OCI-LY7 (cell line): ENCODE results near the gene CHRNA3. TPM values are rescaled to one million over a fixed set of nuclear protein-coding genes. Genes with fewer than 3 reads are reported as not detected.

ENCODE experiments used
- BruUV-seq: library from RNA; stranded (reverse); fragments of 400-500 nt; replicated peaks from 2 replicates; lab custom pipeline; 2021; lab: Mats Ljungman, UMichigan
- CTCF ChIA-PET: fragments of 300-600 bp; sonication (Branson Sonifier 250); formaldehyde crosslinking; loops from one replicate; lab custom pipeline; 2022; ENCODE audit warnings: antibody characterized with exemption; ENCODE audit not compliant: unreplicated experiment; lab: Charles Lee
- POLR2A ChIA-PET: fragments of 300-600 bp; sonication (Branson Sonifier 250); formaldehyde crosslinking; loops from one replicate; lab custom pipeline; 2022; ENCODE audit warnings: antibody characterized with exemption; lab: Charles Lee
- DNase-seq: peaks from one replicate; pipeline ENCODE4 v3.0.0-alpha.2; 2015; ENCODE audit warnings: low spot score
- H2AFZ ChIP-seq: fragments of 200-600 bp; sonication (generic), shearing (Covaris generic); 2 replicates; pipeline ENCODE4 v1.6.1; 2014; ENCODE audit warnings: mild to moderate bottlenecking, antibody characterized with exemption, low read length, moderate library complexity
- H3K27ac ChIP-seq: fragments of 200-600 bp; sonication (generic); 2 replicates; pipeline ENCODE4 v1.5.1; 2014; ENCODE audit warnings: mixed run types, low read depth, mild to moderate bottlenecking, moderate library complexity, low read length, inconsistent platforms; ENCODE audit not compliant: poor library complexity, severe bottlenecking
- H3K36me3 ChIP-seq: fragments of 200-600 bp; sonication (generic); 2 replicates; pipeline ENCODE4 v1.6.1; 2014; ENCODE audit warnings: mild to moderate bottlenecking, antibody characterized with exemption, low read length, moderate library complexity, mixed read lengths; ENCODE audit not compliant: insufficient read depth
- H3K4me1 ChIP-seq: fragments of 200-600 bp; sonication (generic); 2 replicates; pipeline ENCODE4 v1.5.1; 2014; ENCODE audit warnings: mild to moderate bottlenecking, low read length; ENCODE audit not compliant: insufficient read depth, poor library complexity, severe bottlenecking
- H3K4me2 ChIP-seq: fragments of 200-600 bp; sonication (generic); 2 replicates; pipeline ENCODE4 v1.6.1; 2014; ENCODE audit warnings: mild to moderate bottlenecking, low read length
- H3K4me3 ChIP-seq: fragments of 200-600 bp; sonication (generic); 2 replicates; pipeline ENCODE4 v1.5.1; 2014; ENCODE audit warnings: mild to moderate bottlenecking, low read depth, low read length; ENCODE audit not compliant: poor library complexity, severe bottlenecking
- H3K79me2 ChIP-seq: fragments of 200-600 bp; sonication (generic); 2 replicates; pipeline ENCODE4 v1.6.1; 2016; ENCODE audit warnings: low read depth, mild to moderate bottlenecking, low read length, moderate library complexity, mixed read lengths; ENCODE audit not compliant: insufficient read depth
- H3K9me2 ChIP-seq: fragments of 200-600 bp; sonication (generic); 2 replicates; pipeline ENCODE4 v1.6.1; 2016; ENCODE audit warnings: mild to moderate bottlenecking, low read length, mixed read lengths; ENCODE audit not compliant: insufficient read depth
- H3K9me3 ChIP-seq: fragments of 200-600 bp; sonication (generic); 2 replicates; pipeline ENCODE4 v1.6.1; 2014; ENCODE audit warnings: mild to moderate bottlenecking, mixed run types, low read length, mixed read lengths
- H4K20me1 ChIP-seq: fragments of 200-600 bp; sonication (generic); 2 replicates; pipeline ENCODE4 v1.6.1; 2014; ENCODE audit warnings: mild to moderate bottlenecking, antibody characterized with exemption, low read length, moderate library complexity, mixed read lengths; ENCODE audit not compliant: insufficient read depth
- CTCF ChIP-seq: fragments of 200-600 bp; sonication (generic); conservative IDR thresholded peaks from 2 replicates; pipeline ENCODE4 v1.5.1; 2014; ENCODE audit warnings: mild to moderate bottlenecking, antibody characterized with exemption, low read length, moderate library complexity, mixed read lengths
- EZH2phosphoT487 ChIP-seq: fragments of 200-600 bp; sonication (generic); IDR thresholded peaks from 2 replicates; pipeline ENCODE4 v1.6.1; 2018; ENCODE audit warnings: low read depth, borderline replicate concordance, mild to moderate bottlenecking, mixed run types, antibody characterized with exemption, low read length, moderate library complexity, mixed read lengths
- intact Hi-C: fragments of 100-400 bp; cut with micrococcal nuclease; formaldehyde crosslinking; loops from one replicate; pipeline ENCODE4 v1.10.0; 2022; ENCODE audit not compliant: unreplicated experiment
- total RNA-seq, 2 experiments: library from RNA; depleted of rRNA in 1 of 2; stranded (reverse); fragments of >200 nt in 1 of 2; shearing (Covaris generic) in 1 of 2; gene quantifications; 2 replicates each; pipeline ENCODE4 v1.2.3, GENCODE V29; 2014 to 2022

CHRNA3 gene
- total RNA-seq, 2 experiments from 2014 or later = not detected

GRCh38 chr15:78603467-78603866 is 17.3 kb downstream of the CHRNA3 start:
- Histone ChIP-seq H3K79me2 (no peaks in the 10 kb centered on the region), H3K27ac (no peak overlapping the region), H4K20me1 (no peaks in the 10 kb centered on the region), H3K36me3 (no peaks in the 10 kb centered on the region), H3K4me2 (no peak overlapping the region), H3K4me1 (no peaks in the 10 kb centered on the region), H3K9me2 (no peaks in the 10 kb centered on the region), H2AFZ (no peak overlapping the region), H3K9me3 (no peaks in the 10 kb centered on the region), H3K4me3 (no peak overlapping the region)
- CTCF ChIA-PET = no interaction called here
- POLR2A ChIA-PET = no interaction called here
- TF ChIP-seq CTCF (no peak), EZH2phosphoT487 (no peak)
- no peak for DNase-seq
- BruUV-seq = no TSS peak
- intact Hi-C loops = no loop called here

GRCh38 chr15:78599189-78599588 is 21.6 kb downstream of the CHRNA3 start:
- POLR2A ChIA-PET = no interaction called here
- intact Hi-C loops = no loop called here
- Histone ChIP-seq H3K79me2 (no peaks in the 10 kb centered on the region), H4K20me1 (no peaks in the 10 kb centered on the region), H3K4me1 (no peaks in the 10 kb centered on the region), H3K4me3 (no peak overlapping the region), H2AFZ (no peak overlapping the region), H3K4me2 (no peak overlapping the region), H3K9me2 (no peaks in the 10 kb centered on the region), H3K9me3 (no peaks in the 10 kb centered on the region), H3K27ac (no peak overlapping the region), H3K36me3 (no peaks in the 10 kb centered on the region)
- CTCF ChIA-PET = no interaction called here
- no peak for TF ChIP-seq EZH2phosphoT487
- no peak for TF ChIP-seq CTCF
- no TSS peak for BruUV-seq
- DNase-seq = no peak

GRCh38 chr15:78598348-78598747 is 22.4 kb downstream of the CHRNA3 start:
- H2AFZ ChIP-seq = no peak overlapping the region
- DNase-seq = no peak
- no peaks in the 10 kb centered on the region for H3K4me1 ChIP-seq
- intact Hi-C loops = no loop called here
- no peak overlapping the region for H3K27ac ChIP-seq
- no peaks in the 10 kb centered on the region for H4K20me1 ChIP-seq
- no peak for TF ChIP-seq EZH2phosphoT487
- TF ChIP-seq CTCF = no peak
- H3K4me3 ChIP-seq = no peak overlapping the region
- no peaks in the 10 kb centered on the region for H3K9me3 ChIP-seq
- H3K36me3 ChIP-seq = no peaks in the 10 kb centered on the region
- POLR2A ChIA-PET = no interaction called here
- H3K79me2 ChIP-seq = no peaks in the 10 kb centered on the region
- no TSS peak for BruUV-seq
- CTCF ChIA-PET = no interaction called here
- H3K9me2 ChIP-seq = no peaks in the 10 kb centered on the region
- H3K4me2 ChIP-seq = no peak overlapping the region
